IMR-90 (cell line): ENCODE results near the gene CDC25A. TPM values are rescaled to one million over a fixed set of nuclear protein-coding genes. Genes with fewer than 3 reads are reported as not detected.

Experiments
- ATAC-seq: fragments of 200-7000 bp; cut with Tn5 transposase; 2 replicates; pipeline ENCODE4 v1.9.1; 2020; ENCODE audit warnings: low read depth, mild to moderate bottlenecking, moderate library complexity
- BruUV-seq: library from RNA; stranded (reverse); fragments of 400-500 nt; replicated peaks from 2 replicates; lab custom pipeline; 2021; lab: Mats Ljungman, UMichigan
- CTCF ChIA-PET: fragments of 300-600 bp; formaldehyde crosslinking; extraction: SDS; loops from one replicate; lab custom pipeline; 2021; ENCODE audit warnings: antibody characterized with exemption; lab: Yijun Ruan, JAX
- POLR2A ChIA-PET: fragments of 300-600 bp; sonication (Branson Sonifier 250); formaldehyde crosslinking; loops from one replicate; lab custom pipeline; 2022; ENCODE audit warnings: antibody characterized with exemption; ENCODE audit not compliant: unreplicated experiment; lab: Charles Lee
- DNase-seq: peaks from one replicate; pipeline ENCODE4 v3.0.0; 2013
- H2AFZ ChIP-seq: replicated peaks from 2 replicates; pipeline ENCODE3; 2013; ENCODE audit warnings: low read length, mild to moderate bottlenecking; ENCODE audit not compliant: poor library complexity
- H2AK5ac ChIP-seq: 2 replicates; pipeline ENCODE4 v1.6.1; 2013; ENCODE audit warnings: low read depth, low read length, inconsistent platforms
- H2AK9ac ChIP-seq: replicated peaks from 2 replicates; pipeline ENCODE3; 2013; ENCODE audit warnings: mild to moderate bottlenecking, low read depth, low read length, moderate library complexity; ENCODE audit not compliant: poor library complexity
- H2BK120ac ChIP-seq: 2 replicates; pipeline ENCODE4 v1.6.1; 2013; ENCODE audit warnings: low read depth, low read length, inconsistent platforms
- H2BK15ac ChIP-seq: 3 replicates; pipeline ENCODE4 v1.6.1; 2013; ENCODE audit warnings: low read depth, low read length, inconsistent platforms
- H2BK20ac ChIP-seq: 2 replicates; pipeline ENCODE4 v1.6.1; 2013; ENCODE audit warnings: low read depth, mild to moderate bottlenecking, inconsistent platforms, low read length, moderate library complexity
- H2BK5ac ChIP-seq: 2 replicates; pipeline ENCODE4 v1.6.1; 2013; ENCODE audit warnings: mild to moderate bottlenecking, low read depth, low read length, inconsistent platforms; ENCODE audit not compliant: poor library complexity, severe bottlenecking
- H3K14ac ChIP-seq: replicated peaks from 2 replicates; pipeline ENCODE4 v1.6.1; 2013; ENCODE audit warnings: low read depth, low read length, inconsistent platforms
- H3K18ac ChIP-seq: 2 replicates; pipeline ENCODE4 v1.6.1; 2013; ENCODE audit warnings: low read depth, low read length, control low read depth
- H3K23ac ChIP-seq: 2 replicates; pipeline ENCODE4 v1.6.1; 2013; ENCODE audit warnings: low read depth, low read length, inconsistent platforms
- H3K27ac ChIP-seq: 2 replicates; pipeline ENCODE4 v1.5.1; 2013; ENCODE audit warnings: mild to moderate bottlenecking, control low read depth, low read length; ENCODE audit not compliant: insufficient read depth
- H3K27me3 ChIP-seq: 2 replicates; pipeline ENCODE4 v1.6.1; 2013; ENCODE audit warnings: low read length; ENCODE audit not compliant: control insufficient read depth, insufficient read depth
- H3K36me3 ChIP-seq: 2 replicates; pipeline ENCODE4 v1.6.1; 2013; ENCODE audit warnings: low read length, mixed read lengths; ENCODE audit not compliant: control insufficient read depth, insufficient read depth
- H3K4ac ChIP-seq: 2 replicates; pipeline ENCODE4 v1.6.1; 2013; ENCODE audit warnings: low read depth, low read length, inconsistent platforms
- H3K4me1 ChIP-seq: 2 replicates; pipeline ENCODE4 v1.6.1; 2013; ENCODE audit warnings: low read length, mixed read lengths; ENCODE audit not compliant: control insufficient read depth, insufficient read depth
- H3K4me2 ChIP-seq: 2 replicates; pipeline ENCODE4 v1.6.1; 2013; ENCODE audit warnings: low read depth, mild to moderate bottlenecking, control low read depth, low read length, moderate library complexity
- H3K4me3 ChIP-seq: 2 replicates; pipeline ENCODE4 v1.5.1; 2013; ENCODE audit warnings: low read depth, mild to moderate bottlenecking, control low read depth, low read length, moderate library complexity; ENCODE audit not compliant: insufficient read depth
- H3K56ac ChIP-seq: 2 replicates; pipeline ENCODE4 v1.6.1; 2013; ENCODE audit warnings: low read length, inconsistent platforms; ENCODE audit not compliant: insufficient read depth; ENCODE audit errors: extremely low read depth
- H3K79me1 ChIP-seq, 2 experiments: 2 replicates each; pipeline ENCODE4 v1.6.1; 2013; ENCODE audit warnings: low read length in 2 of 2, inconsistent platforms in 1 of 2, low read depth in 1 of 2
- H3K9ac ChIP-seq: 2 replicates; pipeline ENCODE4 v1.6.1; 2013; ENCODE audit warnings: low read depth, low read length, control low read depth
- H3K9me1 ChIP-seq: 2 replicates; pipeline ENCODE4 v1.6.1; 2013; ENCODE audit warnings: low read length, inconsistent platforms; ENCODE audit not compliant: insufficient read depth
- H3K9me3 ChIP-seq: 2 replicates; pipeline ENCODE4 v1.6.1; 2013; ENCODE audit warnings: low read length; ENCODE audit not compliant: control insufficient read depth, insufficient read depth
- H4K20me1 ChIP-seq: 2 replicates; pipeline ENCODE4 v1.6.1; 2013; ENCODE audit warnings: low read length, inconsistent platforms; ENCODE audit not compliant: insufficient read depth
- H4K5ac ChIP-seq: 2 replicates; pipeline ENCODE4 v1.6.1; 2013; ENCODE audit warnings: mild to moderate bottlenecking, low read depth, low read length, control low read depth
- H4K8ac ChIP-seq, 2 experiments: 2 replicates each; pipeline ENCODE4 v1.6.1; 2013; ENCODE audit warnings: low read depth in 2 of 2, low read length in 2 of 2, control low read depth in 1 of 2, inconsistent platforms in 1 of 2
- H4K91ac ChIP-seq: 2 replicates; pipeline ENCODE4 v1.6.1; 2013; ENCODE audit warnings: low read depth, low read length, inconsistent platforms; ENCODE audit not compliant: insufficient read depth
- CEBPB ChIP-seq: IDR thresholded peaks from 2 replicates; pipeline ENCODE4 v1.6.1; 2012; ENCODE audit warnings: low read depth, low read length, improper control_type of control experiment
- FOS ChIP-seq: fragments of 150-350 bp; IDR thresholded peaks from 2 replicates; pipeline ENCODE4 v1.6.1; 2016; ENCODE audit warnings: low read depth, low read length
- MAFK ChIP-seq: IDR thresholded peaks from 2 replicates; pipeline ENCODE4 v1.6.1; 2012; ENCODE audit warnings: low read depth, low read length, improper control_type of control experiment
- MAZ ChIP-seq: IDR thresholded peaks from 2 replicates; pipeline ENCODE4 v1.6.1; 2012; ENCODE audit warnings: low read depth, mild to moderate bottlenecking, low read length, improper control_type of control experiment, moderate library complexity, borderline replicate concordance
- NFE2L2 ChIP-seq: fragments of 150-350 bp; IDR thresholded peaks from 2 replicates; pipeline ENCODE4 v1.6.1; 2016; ENCODE audit warnings: low read depth, mild to moderate bottlenecking, low read length
- RAD21 ChIP-seq: IDR thresholded peaks from 2 replicates; pipeline ENCODE4 v1.6.1; 2012; ENCODE audit warnings: low read length, improper control_type of control experiment
- SMC3 ChIP-seq: fragments of 150-350 bp; IDR thresholded peaks from 2 replicates; pipeline ENCODE4 v1.6.1; 2016; ENCODE audit warnings: low read depth, mild to moderate bottlenecking, antibody characterized with exemption, low read length, moderate library complexity
- WGBS, 2 experiments: methylation state at CpG; one replicate each; pipeline versions ENCODE4 v1.1.5 to v1.1.7; 2013; ENCODE audit warnings: missing lambda C conversion rate in 2 of 2; ENCODE audit not compliant: insufficient read length in 1 of 2; ENCODE audit errors: extremely low coverage in 2 of 2; 5-methylcytosine and 5-hydroxymethylcytosine counted together
- dilution Hi-C: fragments of 300-500 bp; cut with HindIII; formaldehyde crosslinking; loops from one replicate; pipeline ENCODE4 v1.14.3; 2018; ENCODE audit warnings: low sequenced_read_pairs; ENCODE audit not compliant: unreplicated experiment
- in situ Hi-C: fragments of 300-500 bp; cut with MboI; formaldehyde crosslinking; loops from 3 replicates; pipeline ENCODE4 v1.14.3; 2019; ENCODE audit warnings: low sequenced_read_pairs, inconsistent platforms, mixed read lengths
- intact Hi-C: fragments of 100-400 bp; cut with micrococcal nuclease; formaldehyde crosslinking; loops from 2 replicates; pipeline ENCODE4 v1.10.0; 2022
- polyA plus RNA-seq, 3 experiments: library from polyadenylated mRNA; depleted of rRNA; stranded (reverse); fragments of >200 nt; gene quantifications; 2 replicates each; pipeline ENCODE4 v1.2.3, GENCODE V29; 2012; ENCODE audit warnings: low replicate concordance in 1 of 3
- total RNA-seq: library from RNA; depleted of rRNA; stranded (reverse); fragments of >200 nt; gene quantifications from 2 replicates; pipeline ENCODE4 v1.2.3, GENCODE V29; 2012
- TF ChIP-seq, protein P1 (sequence below): fragments of 150-350 bp; IDR thresholded peaks from 2 replicates; pipeline ENCODE4 v1.6.1; 2016; ENCODE audit warnings: low read depth, mild to moderate bottlenecking, low read length, moderate library complexity, borderline replicate concordance
- TF ChIP-seq, protein P2 (sequence below): conservative IDR thresholded peaks from 2 replicates; pipeline ENCODE4 v1.5.1; 2012; ENCODE audit warnings: mild to moderate bottlenecking, low read depth, low read length, improper control_type of control experiment

The CDC25A gene
- total and polyA plus RNA-seq, 2 of the 4 experiments (the other 2 are of a cell fraction): 4.2 to 10.6 TPM

DNA sequence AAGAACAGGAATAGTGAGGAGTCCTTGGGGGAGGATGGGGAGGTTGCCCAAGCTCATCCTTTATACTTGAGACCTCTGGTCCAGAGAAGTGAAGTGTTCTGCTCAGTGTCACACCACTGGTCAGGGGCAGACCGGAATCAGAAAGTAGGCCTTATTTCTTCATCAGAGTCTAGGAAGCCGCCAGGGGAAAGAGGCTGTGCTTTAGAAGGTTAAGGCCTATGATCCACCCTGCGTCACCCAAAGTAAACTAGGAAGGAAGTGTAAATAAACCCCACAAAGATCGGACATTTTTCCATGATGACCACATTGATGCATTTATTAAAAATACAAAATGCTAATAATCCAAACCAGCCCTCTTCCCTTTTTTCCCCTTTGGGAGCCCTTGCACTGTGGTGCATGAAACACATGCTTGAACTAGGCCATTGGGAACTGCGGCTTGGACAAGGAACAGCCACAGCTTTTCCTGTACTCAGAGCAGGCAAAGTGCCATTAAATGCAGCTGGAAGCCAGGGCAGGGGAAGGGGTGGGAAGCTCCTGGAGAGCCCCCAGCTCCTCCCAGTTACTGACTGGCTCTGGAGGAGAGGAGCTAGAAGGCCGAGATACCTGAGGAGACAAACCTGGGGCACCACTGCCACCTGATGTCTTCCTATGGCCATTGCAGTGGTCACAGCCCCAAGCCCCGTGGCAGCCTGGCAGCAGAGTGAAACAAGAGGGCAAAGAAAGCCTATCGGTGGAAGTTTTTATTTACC is 37.0 kb downstream of the CDC25A start:
- ATAC-seq: peak; percentile 93
- CTCF ChIA-PET: interaction anchor here (0.6 to 1.9 kb wide), 16 partner anchors 9 to 326 kb away, joined by 3 to 9 read pairs (median 4); no protein-coding TSS in a partner anchor
- H3K27ac ChIP-seq: peak overlapping the region; percentile 57
- no peak overlapping the region for H3K4me3 ChIP-seq
- H2BK20ac ChIP-seq: peak overlapping the region; percentile 67
- no peak overlapping the region; the same call in 1 of the 2 replicates for H4K5ac ChIP-seq
- TF ChIP-seq RAD21 (peak; percentile 96), FOS (peak; percentile 70), CEBPB (peak; percentile 56), NFE2L2 (no peak), SMC3 (peak; percentile 79), MAFK (no peak), MAZ (peak; percentile 14; the same call in 1 of the 2 replicates)
- TF ChIP-seq, protein P1, sequence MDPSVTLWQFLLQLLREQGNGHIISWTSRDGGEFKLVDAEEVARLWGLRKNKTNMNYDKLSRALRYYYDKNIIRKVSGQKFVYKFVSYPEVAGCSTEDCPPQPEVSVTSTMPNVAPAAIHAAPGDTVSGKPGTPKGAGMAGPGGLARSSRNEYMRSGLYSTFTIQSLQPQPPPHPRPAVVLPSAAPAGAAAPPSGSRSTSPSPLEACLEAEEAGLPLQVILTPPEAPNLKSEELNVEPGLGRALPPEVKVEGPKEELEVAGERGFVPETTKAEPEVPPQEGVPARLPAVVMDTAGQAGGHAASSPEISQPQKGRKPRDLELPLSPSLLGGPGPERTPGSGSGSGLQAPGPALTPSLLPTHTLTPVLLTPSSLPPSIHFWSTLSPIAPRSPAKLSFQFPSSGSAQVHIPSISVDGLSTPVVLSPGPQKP: no peak
- TF ChIP-seq, protein P2, sequence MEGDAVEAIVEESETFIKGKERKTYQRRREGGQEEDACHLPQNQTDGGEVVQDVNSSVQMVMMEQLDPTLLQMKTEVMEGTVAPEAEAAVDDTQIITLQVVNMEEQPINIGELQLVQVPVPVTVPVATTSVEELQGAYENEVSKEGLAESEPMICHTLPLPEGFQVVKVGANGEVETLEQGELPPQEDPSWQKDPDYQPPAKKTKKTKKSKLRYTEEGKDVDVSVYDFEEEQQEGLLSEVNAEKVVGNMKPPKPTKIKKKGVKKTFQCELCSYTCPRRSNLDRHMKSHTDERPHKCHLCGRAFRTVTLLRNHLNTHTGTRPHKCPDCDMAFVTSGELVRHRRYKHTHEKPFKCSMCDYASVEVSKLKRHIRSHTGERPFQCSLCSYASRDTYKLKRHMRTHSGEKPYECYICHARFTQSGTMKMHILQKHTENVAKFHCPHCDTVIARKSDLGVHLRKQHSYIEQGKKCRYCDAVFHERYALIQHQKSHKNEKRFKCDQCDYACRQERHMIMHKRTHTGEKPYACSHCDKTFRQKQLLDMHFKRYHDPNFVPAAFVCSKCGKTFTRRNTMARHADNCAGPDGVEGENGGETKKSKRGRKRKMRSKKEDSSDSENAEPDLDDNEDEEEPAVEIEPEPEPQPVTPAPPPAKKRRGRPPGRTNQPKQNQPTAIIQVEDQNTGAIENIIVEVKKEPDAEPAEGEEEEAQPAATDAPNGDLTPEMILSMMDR: peak; percentile 91
- peak overlapping the region; percentile 73 for H3K4ac ChIP-seq
- H2AFZ ChIP-seq: peak overlapping the region; percentile 87
- peak overlapping the region; percentile 36; the same call in 1 of the 2 replicates for H3K23ac ChIP-seq
- dilution Hi-C loops (no loop called here), intact Hi-C loops (loop anchor here (1.0 to 10.0 kb wide), 5 partner anchors 63 to 626 kb away; no protein-coding TSS in a partner anchor), in situ Hi-C loops (loop anchor here (5.0 to 10.0 kb wide), 3 partner anchors 159 to 314 kb away; no protein-coding TSS in a partner anchor)
- H3K9me3 ChIP-seq: no peaks in the 10 kb centered on the region
- no peaks in the 10 kb centered on the region for H3K9me1 ChIP-seq
- no peaks in the 10 kb centered on the region for H3K36me3 ChIP-seq
- peak overlapping the region; percentile 51; the same call in 1 of the 2 replicates for H4K91ac ChIP-seq
- H3K27me3 ChIP-seq: no peaks in the 10 kb centered on the region
- peak overlapping the region; percentile 22; the same call in 1 of the 2 replicates for H3K4me2 ChIP-seq
- peak overlapping the region; percentile 38 for H3K14ac ChIP-seq
- no peak overlapping the region for H3K56ac ChIP-seq
- H2AK5ac ChIP-seq: peak overlapping the region; percentile 39; the same call in 1 of the 2 replicates
- peaks cover 13% of the 10 kb centered on the region for H3K4me1 ChIP-seq
- H3K79me1 ChIP-seq: peaks cover 0 to 4% of the 10 kb centered on the region in 2 experiments; a peak in 1 of 4 replicates
- POLR2A ChIA-PET: no interaction called here
- DNase-seq: peak; percentile 87
- BruUV-seq: no TSS peak
- H3K9ac ChIP-seq: no peak overlapping the region; the same call in 1 of the 2 replicates
- peak overlapping the region; percentile 47 for H2AK9ac ChIP-seq
- peak overlapping the region; percentile 43 for H3K18ac ChIP-seq
- 0% methylated on average over 3 of the region's 8 CpGs; no CpG with 5 or more reads in 1 of the 2 experiments for WGBS, 2 experiments
- H4K20me1 ChIP-seq: 0 out of 2 replicates have a peak, but pooled peaks cover 8% of the 10 kb centered on the region
- H2BK5ac ChIP-seq: peak overlapping the region; percentile 68
- H2BK15ac ChIP-seq: peak overlapping the region; percentile 2; the same call in 1 of the 3 replicates
- H4K8ac ChIP-seq: peak overlapping the region in 1 of 2 experiments; percentile 52; a peak in 1 of 4 replicates
- H2BK120ac ChIP-seq: peak overlapping the region; percentile 74
